B cell (primary cell): ENCODE data around the gene SLC26A8. TPM values are rescaled to one million over a fixed set of nuclear protein-coding genes. Genes with fewer than 3 reads are reported as not detected.

Source experiments
- ATAC-seq: fragments of 200-7000 bp; cut with Tn5 transposase; one replicate; pipeline ENCODE4 v1.10.0; 2021; ENCODE audit warnings: low read depth, mild to moderate bottlenecking, moderate number of reproducible peaks, moderate library complexity
- CTCF ChIA-PET: fragments of 350-600 bp; sonication (Branson Sonifier 250); formaldehyde crosslinking; loops from one replicate; lab custom pipeline; 2021; ENCODE audit warnings: antibody characterized with exemption, inconsistent platforms; lab: Charles Lee
- POLR2A ChIA-PET: fragments of 350-600 bp; sonication (Branson Sonifier 250); formaldehyde crosslinking; loops from one replicate; lab custom pipeline; 2021; ENCODE audit warnings: antibody characterized with exemption; lab: Charles Lee
- DNase-seq: peaks from one replicate; pipeline ENCODE4 v3.0.0; 2013
- H2AFZ ChIP-seq: 2 replicates; pipeline ENCODE4 v1.6.1; 2012; ENCODE audit warnings: mild to moderate bottlenecking, low read depth, low read length; ENCODE audit not compliant: insufficient read depth, poor library complexity, severe bottlenecking
- H3K27ac ChIP-seq, 2 donors: 1 replicate in 1 of 2; 2 replicates in 1 of 2; pipeline ENCODE4 v1.5.1; 2012 to 2013; ENCODE audit warnings: low read length in 2 of 2, mild to moderate bottlenecking in 2 of 2, moderate library complexity in 1 of 2
- H3K27me3 ChIP-seq, 4 experiments: fragments of 200-600 bp in 1 of 4; sonication (generic) in 1 of 4; replicated peaks in 1 of 4; 1 replicate in 2 of 4; 2 replicates in 2 of 4; pipeline versions ENCODE4 v1.6.1 to v1.7.0; 2013 to 2016; ENCODE audit warnings: low read length in 3 of 4, mild to moderate bottlenecking in 2 of 4, mixed read lengths in 1 of 4, moderate library complexity in 1 of 4; ENCODE audit not compliant: insufficient read depth in 4 of 4, control insufficient read depth in 3 of 4; ENCODE audit errors: control extremely low read depth in 1 of 4
- H3K36me3 ChIP-seq, 2 experiments: replicated peaks in 1 of 2; 1 replicate in 1 of 2; 2 replicates in 1 of 2; pipeline versions ENCODE4 v1.6.1 to v1.7.1; 2013; ENCODE audit warnings: low read length in 1 of 2; ENCODE audit not compliant: insufficient read depth in 2 of 2, control insufficient read depth in 1 of 2; ENCODE audit errors: control extremely low read depth in 1 of 2, extremely low read depth in 1 of 2
- H3K4me1 ChIP-seq, 2 donors: fragments of 200-600 bp in 1 of 2; sonication (generic) in 1 of 2; 1 replicate in 1 of 2; 2 replicates in 1 of 2; pipeline versions ENCODE4 v1.5.1 to v1.6.1; 2013 to 2017; ENCODE audit warnings: low read length in 2 of 2; ENCODE audit not compliant: control insufficient read depth in 2 of 2, insufficient read depth in 2 of 2
- H3K4me2 ChIP-seq: replicated peaks from 2 replicates; pipeline ENCODE3; 2012; ENCODE audit warnings: mild to moderate bottlenecking, low read depth, low read length; ENCODE audit not compliant: poor library complexity, severe bottlenecking
- H3K4me3 ChIP-seq, 5 experiments: fragments of 200-600 bp in 1 of 5; sonication (generic) in 1 of 5; 1 replicate in 3 of 5; 2 replicates in 2 of 5; pipeline versions ENCODE4 v1.5.1 to v1.7.0; 2011 to 2016; ENCODE audit warnings: low read length in 4 of 5, mild to moderate bottlenecking in 4 of 5, low read depth in 2 of 5, control low read depth in 1 of 5, moderate library complexity in 1 of 5; ENCODE audit not compliant: insufficient read depth in 1 of 5; ENCODE audit errors: control extremely low read depth in 1 of 5, extremely low read depth in 1 of 5
- H3K79me2 ChIP-seq: fragments of 200-600 bp; sonication (generic); one replicate; pipeline ENCODE4 v1.6.0; 2016; ENCODE audit warnings: low read length; ENCODE audit not compliant: control insufficient read depth, insufficient read depth
- H3K9ac ChIP-seq: fragments of 200-600 bp; sonication (generic); 2 replicates; pipeline ENCODE4 v1.6.1; 2017; ENCODE audit warnings: mild to moderate bottlenecking, low read length, moderate library complexity
- H3K9me3 ChIP-seq, 3 donors: one replicate each; pipeline versions ENCODE4 v1.6.1 to v1.7.1; 2013; ENCODE audit warnings: low read length in 2 of 3; ENCODE audit not compliant: control insufficient read depth in 2 of 3, insufficient read depth in 1 of 3; ENCODE audit errors: control extremely low read depth in 1 of 3
- H4K20me1 ChIP-seq: 2 replicates; pipeline ENCODE4 v1.6.0; 2012; ENCODE audit warnings: mild to moderate bottlenecking, low read length; ENCODE audit not compliant: insufficient read depth, control insufficient read depth, poor library complexity, severe bottlenecking
- H3K27ac Mint-ChIP-seq: one replicate; pipeline ENCODE4 v1.8.0; 2021; ENCODE audit warnings: mixed read lengths
- H3K27me3 Mint-ChIP-seq: one replicate; pipeline ENCODE4 v1.8.0; 2021; ENCODE audit warnings: mixed read lengths
- H3K4me1 Mint-ChIP-seq: one replicate; pipeline ENCODE4 v1.8.0; 2021; ENCODE audit warnings: mixed read lengths
- H3K4me3 Mint-ChIP-seq: one replicate; pipeline ENCODE4 v1.8.0; 2021; ENCODE audit warnings: mixed read lengths
- H3K9me3 Mint-ChIP-seq: one replicate; pipeline ENCODE4 v1.8.0; 2022; ENCODE audit warnings: mixed read lengths; ENCODE audit not compliant: insufficient read depth
- EZH2 ChIP-seq: IDR thresholded peaks from 2 replicates; pipeline ENCODE4 v1.6.1; 2012; ENCODE audit warnings: borderline replicate concordance, low read depth, mild to moderate bottlenecking, moderate library complexity, low read length; ENCODE audit not compliant: insufficient read depth, poor library complexity, severe bottlenecking
- WGBS: methylation state at CpG from one replicate; pipeline ENCODE4 v1.1.5; 2013; ENCODE audit warnings: missing lambda C conversion rate; ENCODE audit not compliant: insufficient coverage; 5-methylcytosine and 5-hydroxymethylcytosine counted together
- intact Hi-C: fragments of 100-400 bp; cut with micrococcal nuclease; formaldehyde crosslinking; loops from one replicate; pipeline ENCODE4 v1.10.0; 2022
- polyA plus RNA-seq: library from polyadenylated mRNA; depleted of rRNA; stranded (reverse); fragments of >200 nt; gene quantifications from 2 replicates; pipeline ENCODE4 v1.2.3, GENCODE V29; 2012
- total RNA-seq, 2 donors: library from RNA; stranded (reverse); fragments of 120-200 nt in 1 of 2; gene quantifications; 1 replicate in 1 of 2; 2 replicates in 1 of 2; pipeline versions ENCODE4 v1.2.3 to v1.2.4, GENCODE V29; 2013 to 2022
- TF ChIP-seq, protein P1 (sequence below): fragments of 200-600 bp; IDR thresholded peaks from one replicate; pipeline ENCODE4 v1.8.0; 2022; ENCODE audit warnings: antibody characterized with exemption, mild to moderate bottlenecking

SLC26A8 gene
- total and polyA plus RNA-seq, 2 donors (not counting 1 experiment from before 2014, with no cell fraction given), result 0.01 TPM; not detected in 1

DNA sequence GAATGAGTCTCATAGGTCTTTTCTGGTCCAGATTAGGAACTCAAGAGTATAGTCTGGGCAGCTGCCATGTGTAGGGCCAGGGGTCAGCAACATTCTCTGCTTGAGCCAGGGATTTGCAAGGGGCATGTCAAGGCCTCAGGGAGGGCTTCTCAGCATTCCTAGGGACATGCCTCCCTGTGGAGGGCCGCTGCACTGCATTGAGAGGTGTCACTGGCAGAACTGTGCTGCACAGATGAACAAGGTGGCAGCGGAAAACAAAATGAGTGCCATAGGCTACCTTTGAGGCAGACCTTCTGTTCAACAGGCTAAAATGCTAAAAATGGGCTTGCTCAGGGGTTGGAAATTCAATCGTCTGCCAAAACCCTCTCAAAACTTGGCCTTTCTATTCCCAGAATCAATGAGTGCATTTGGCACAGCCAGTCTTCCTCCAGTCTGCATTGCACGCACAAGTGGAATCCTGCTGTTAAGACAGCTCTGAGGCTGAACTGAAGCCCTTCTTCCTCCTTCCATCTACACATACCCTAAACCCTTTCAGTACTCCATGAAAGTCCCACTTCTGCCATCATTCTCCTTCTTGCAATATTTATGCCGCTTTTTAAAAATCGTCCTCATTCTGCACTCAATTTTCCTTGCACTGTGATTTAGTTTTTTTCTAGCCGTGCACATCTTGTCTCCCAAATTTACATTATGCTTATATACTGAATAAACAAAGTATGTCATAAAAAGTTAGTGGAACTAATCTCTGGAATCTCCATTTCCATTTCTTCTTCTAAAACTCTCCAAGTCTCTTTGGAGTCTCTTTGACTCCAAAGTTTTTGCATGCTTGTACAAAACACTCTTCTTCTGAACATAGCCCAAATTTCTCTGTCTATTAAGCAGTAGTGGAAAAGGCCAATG, 51.7 kb downstream of the SLC26A8 start:
- Histone ChIP-seq H4K20me1 (no peaks in the 10 kb centered on the region), H3K4me3 (no peak overlapping the region), H3K79me2 (no peaks in the 10 kb centered on the region), H3K27me3 (no peaks in the 10 kb centered on the region), H3K27ac (no peak overlapping the region), H3K9ac (no peak overlapping the region), H3K36me3 (no peaks in the 10 kb centered on the region), H3K4me1 (no peaks in the 10 kb centered on the region), H3K9me3 (no peaks in the 10 kb centered on the region), H3K4me2 (no peak overlapping the region), H2AFZ (no peak overlapping the region)
- WGBS, result 99% methylated on average over 5 of the region's 7 CpGs
- CTCF ChIA-PET, result no interaction called here
- Mint-ChIP-seq H3K27ac (no peak overlapping the region), H3K4me1 (no peaks in the 10 kb centered on the region), H3K27me3 (peaks cover 5% of the 10 kb centered on the region), H3K4me3 (no peak overlapping the region), H3K9me3 (no peaks in the 10 kb centered on the region)
- intact Hi-C loops, result no loop called here
- POLR2A ChIA-PET, result no interaction called here
- ATAC-seq, result no peak
- no peak for TF ChIP-seq EZH2
- TF ChIP-seq, protein P1, sequence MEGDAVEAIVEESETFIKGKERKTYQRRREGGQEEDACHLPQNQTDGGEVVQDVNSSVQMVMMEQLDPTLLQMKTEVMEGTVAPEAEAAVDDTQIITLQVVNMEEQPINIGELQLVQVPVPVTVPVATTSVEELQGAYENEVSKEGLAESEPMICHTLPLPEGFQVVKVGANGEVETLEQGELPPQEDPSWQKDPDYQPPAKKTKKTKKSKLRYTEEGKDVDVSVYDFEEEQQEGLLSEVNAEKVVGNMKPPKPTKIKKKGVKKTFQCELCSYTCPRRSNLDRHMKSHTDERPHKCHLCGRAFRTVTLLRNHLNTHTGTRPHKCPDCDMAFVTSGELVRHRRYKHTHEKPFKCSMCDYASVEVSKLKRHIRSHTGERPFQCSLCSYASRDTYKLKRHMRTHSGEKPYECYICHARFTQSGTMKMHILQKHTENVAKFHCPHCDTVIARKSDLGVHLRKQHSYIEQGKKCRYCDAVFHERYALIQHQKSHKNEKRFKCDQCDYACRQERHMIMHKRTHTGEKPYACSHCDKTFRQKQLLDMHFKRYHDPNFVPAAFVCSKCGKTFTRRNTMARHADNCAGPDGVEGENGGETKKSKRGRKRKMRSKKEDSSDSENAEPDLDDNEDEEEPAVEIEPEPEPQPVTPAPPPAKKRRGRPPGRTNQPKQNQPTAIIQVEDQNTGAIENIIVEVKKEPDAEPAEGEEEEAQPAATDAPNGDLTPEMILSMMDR, result no peak
- DNase-seq, result no peak

DNA sequence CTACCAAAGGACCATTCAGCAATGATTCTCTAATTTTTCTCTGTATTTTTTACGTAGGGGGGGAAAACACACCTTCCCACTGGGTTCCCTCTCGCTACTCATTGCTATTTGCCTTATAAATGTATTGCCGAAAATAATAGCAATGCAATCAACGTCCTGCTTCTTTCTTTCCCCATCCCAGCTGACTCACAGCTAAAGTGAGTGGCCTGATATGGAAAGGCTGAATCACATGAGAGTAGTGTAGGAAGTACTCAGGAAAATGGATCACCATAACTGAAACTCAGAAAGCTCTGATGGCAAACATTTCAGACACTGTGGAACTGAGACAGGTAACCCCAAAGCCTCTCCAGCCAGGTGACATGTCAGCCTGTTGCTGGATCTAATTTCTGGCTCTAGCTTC, 54.3 kb downstream of the SLC26A8 start:
- Histone ChIP-seq H3K79me2 (no peaks in the 10 kb centered on the region), H3K4me1 (no peaks in the 10 kb centered on the region), H2AFZ (no peak overlapping the region), H4K20me1 (no peaks in the 10 kb centered on the region), H3K9ac (no peak overlapping the region), H3K27me3 (no peaks in the 10 kb centered on the region), H3K4me3 (no peak overlapping the region), H3K9me3 (no peaks in the 10 kb centered on the region), H3K27ac (no peak overlapping the region), H3K4me2 (no peak overlapping the region), H3K36me3 (no peaks in the 10 kb centered on the region)
- no peak overlapping the region for H3K27ac Mint-ChIP-seq
- peaks cover 4% of the 10 kb centered on the region for H3K27me3 Mint-ChIP-seq
- no peaks in the 10 kb centered on the region for H3K4me1 Mint-ChIP-seq
- intact Hi-C loops, result no loop called here
- ATAC-seq (no peak), DNase-seq (no peak)
- TF ChIP-seq EZH2, result no peak
- TF ChIP-seq, protein P1, result no peak
- H3K4me3 Mint-ChIP-seq, result no peak overlapping the region
- no CpG with 5 or more reads among the region's 4 CpGs for WGBS
- ChIA-PET POLR2A (no interaction called here), CTCF (no interaction called here)
- H3K9me3 Mint-ChIP-seq, result no peaks in the 10 kb centered on the region
